CD14-positive monocyte (primary cell): ENCODE measurements around the gene ALG14. TPM values are rescaled to one million over a fixed set of nuclear protein-coding genes. Genes with fewer than 3 reads are reported as not detected.

Experiments
- DNase-seq, 3 donors: peaks; one replicate each; pipeline ENCODE4 v3.0.0-alpha.2; 2011 to 2022
- H2AFZ ChIP-seq: 2 replicates; pipeline ENCODE4 v1.6.0; 2012; ENCODE audit warnings: mild to moderate bottlenecking, low read depth, low read length, inconsistent platforms; ENCODE audit not compliant: insufficient read depth, poor library complexity, severe bottlenecking
- H3K27ac ChIP-seq, 2 donors: 1 replicate in 1 of 2; 2 replicates in 1 of 2; pipeline ENCODE4 v1.5.1; 2012 to 2013; ENCODE audit warnings: low read length in 2 of 2, control low read depth in 1 of 2, inconsistent platforms in 1 of 2, low read depth in 1 of 2, mild to moderate bottlenecking in 1 of 2
- H3K27me3 ChIP-seq, 2 donors: one replicate each; pipeline versions ENCODE4 v1.6.0 to v1.6.1; 2011 to 2013; ENCODE audit warnings: low read length in 2 of 2; ENCODE audit not compliant: control insufficient read depth in 2 of 2, insufficient read depth in 2 of 2
- H3K36me3 ChIP-seq, 2 donors: replicated peaks in 1 of 2; 1 replicate in 1 of 2; 2 replicates in 1 of 2; pipeline versions ENCODE4 v1.5.1 to v1.6.1; 2012 to 2013; ENCODE audit warnings: low read length in 2 of 2, control low read depth in 1 of 2, inconsistent platforms in 1 of 2, mild to moderate bottlenecking in 1 of 2; ENCODE audit not compliant: insufficient read depth in 2 of 2, control insufficient read depth in 1 of 2
- H3K4me1 ChIP-seq, 2 donors: 1 replicate in 1 of 2; 2 replicates in 1 of 2; pipeline versions ENCODE4 v1.5.1 to v1.6.1; 2012 to 2013; ENCODE audit warnings: low read length in 2 of 2, control low read depth in 1 of 2, inconsistent platforms in 1 of 2, mild to moderate bottlenecking in 1 of 2, moderate library complexity in 1 of 2; ENCODE audit not compliant: insufficient read depth in 2 of 2, control insufficient read depth in 1 of 2
- H3K4me2 ChIP-seq: replicated peaks from 2 replicates; pipeline ENCODE3; 2012; ENCODE audit warnings: low read length, moderate library complexity, mild to moderate bottlenecking; ENCODE audit not compliant: poor library complexity, severe bottlenecking; ENCODE audit errors: extremely low read depth
- H3K4me3 ChIP-seq, 3 experiments: fragments of 200-600 bp in 1 of 3; sonication (generic) in 1 of 3; replicated peaks in 1 of 3; 1 replicate in 2 of 3; 2 replicates in 1 of 3; pipeline ENCODE4 v1.5.1; 2011 to 2013; ENCODE audit warnings: low read length in 3 of 3, mild to moderate bottlenecking in 3 of 3, control low read depth in 2 of 3, low read depth in 2 of 3, inconsistent platforms in 1 of 3, moderate library complexity in 1 of 3
- H3K79me2 ChIP-seq: 2 replicates; pipeline ENCODE4 v1.6.0; 2012; ENCODE audit warnings: mild to moderate bottlenecking, control low read depth, inconsistent platforms, low read length, moderate library complexity; ENCODE audit not compliant: insufficient read depth
- H3K9ac ChIP-seq: 2 replicates; pipeline ENCODE4 v1.6.0; 2017; ENCODE audit warnings: low read length, mild to moderate bottlenecking; ENCODE audit not compliant: insufficient read depth, poor library complexity, severe bottlenecking
- H3K9me3 ChIP-seq, 2 donors: replicated peaks in 1 of 2; 1 replicate in 1 of 2; 2 replicates in 1 of 2; pipeline versions ENCODE4 v1.5.1 to v1.6.1; 2012 to 2013; ENCODE audit warnings: low read length in 2 of 2, control low read depth in 1 of 2; ENCODE audit not compliant: control insufficient read depth in 1 of 2, insufficient read depth in 1 of 2
- H4K20me1 ChIP-seq: 2 replicates; pipeline ENCODE4 v1.6.0; 2012; ENCODE audit warnings: mild to moderate bottlenecking, low read length, control low read depth, moderate library complexity; ENCODE audit not compliant: insufficient read depth
- H3K27ac Mint-ChIP-seq, 7 donors: one replicate each; pipeline ENCODE4 v1.8.0; 2020; ENCODE audit warnings: mild to moderate bottlenecking in 7 of 7, mixed read lengths in 7 of 7, moderate library complexity in 6 of 7, inconsistent platforms in 2 of 7
- H3K27me3 Mint-ChIP-seq, 3 donors: one replicate each; pipeline ENCODE4 v1.8.0; 2021 to 2022; ENCODE audit warnings: low read depth in 3 of 3, mild to moderate bottlenecking in 3 of 3, mixed read lengths in 3 of 3, moderate library complexity in 3 of 3, inconsistent platforms in 1 of 3
- H3K36me3 Mint-ChIP-seq, 2 donors: one replicate each; pipeline ENCODE4 v1.8.0; 2020; ENCODE audit warnings: mixed read lengths in 2 of 2, inconsistent platforms in 1 of 2, mild to moderate bottlenecking in 1 of 2
- H3K4me1 Mint-ChIP-seq: one replicate; pipeline ENCODE4 v1.8.0; 2020; ENCODE audit warnings: mild to moderate bottlenecking, mixed read lengths
- H3K4me3 Mint-ChIP-seq, 2 donors: one replicate each; pipeline ENCODE4 v1.8.0; 2020; ENCODE audit warnings: mild to moderate bottlenecking in 2 of 2, mixed read lengths in 2 of 2, moderate library complexity in 1 of 2
- H3K9me3 Mint-ChIP-seq, 7 donors: one replicate each; pipeline ENCODE4 v1.8.0; 2020 to 2022; ENCODE audit warnings: mixed read lengths in 7 of 7, mild to moderate bottlenecking in 6 of 7, moderate library complexity in 6 of 7, inconsistent platforms in 2 of 7
- WGBS: methylation state at CpG from one replicate; pipeline ENCODE4 v1.1.5; 2013; ENCODE audit warnings: missing lambda C conversion rate; ENCODE audit not compliant: insufficient coverage; 5-methylcytosine and 5-hydroxymethylcytosine counted together
- intact Hi-C, 2 donors: fragments of 100-400 bp; cut with micrococcal nuclease; formaldehyde crosslinking; loops; one replicate each; pipeline versions ENCODE4 v1.15.0 to v1.15.1; 2023
- polyA plus RNA-seq, 3 donors: library from polyadenylated mRNA; depleted of rRNA in 1 of 3; unstranded in 2 of 3; stranded (reverse) in 1 of 3; fragments of 300-500 nt in 2 of 3; fragments of >200 nt in 1 of 3; fragmentation: Illumina TruSeq in 2 of 3; gene quantifications; 1 replicate in 2 of 3; 2 replicates in 1 of 3; pipeline ENCODE4 v1.2.3, GENCODE V29; 2012 to 2021
- TF ChIP-seq, protein P1 (sequence below): fragments of 200-600 bp; IDR thresholded peaks from one replicate; pipeline ENCODE4 v1.8.0; 2022; ENCODE audit warnings: antibody characterized with exemption, mild to moderate bottlenecking

Gene ALG14
- polyA plus RNA-seq, 3 donors, result 0.27 to 5.5 (median 4.4) TPM

DNA sequence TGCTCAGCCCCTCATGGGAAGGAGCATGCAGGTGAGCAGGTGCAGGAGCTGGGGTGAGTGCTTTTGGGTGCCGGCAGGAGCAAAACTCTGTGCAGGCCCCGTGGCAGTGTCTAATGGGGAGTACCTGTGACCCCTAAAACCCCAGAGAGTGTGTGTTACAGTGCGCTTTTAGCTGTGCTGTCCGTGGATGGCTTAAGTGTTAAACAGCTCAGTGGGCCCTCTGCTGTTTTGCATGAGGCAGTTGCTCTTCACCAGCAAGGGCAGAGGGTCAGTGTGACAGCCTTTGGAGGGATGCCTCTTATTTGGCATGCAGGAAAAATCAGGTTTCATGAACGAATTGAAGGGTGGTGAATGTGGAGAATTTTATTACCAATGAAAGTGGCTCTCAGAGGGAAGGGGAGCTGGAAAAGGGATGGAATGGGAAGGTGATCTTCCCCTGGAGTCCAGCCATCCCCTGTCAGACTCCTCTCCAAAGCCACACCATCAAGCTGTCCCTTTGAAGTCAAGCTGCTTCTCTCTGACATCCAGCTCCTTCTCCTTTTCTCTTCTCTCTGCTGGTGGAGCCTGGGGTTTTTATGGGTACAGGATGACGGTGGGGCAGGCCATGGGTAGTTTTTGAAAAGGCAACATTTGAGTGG is 17.0 kb upstream of the ALG14 start:
- WGBS, result 90% methylated on average over 5 of the region's 6 CpGs
- Histone ChIP-seq H3K4me2 (no peak overlapping the region), H3K36me3 (no peaks in the 10 kb centered on the region), H3K4me3 (no peak overlapping the region), H3K4me1 (no peaks in the 10 kb centered on the region), H3K9ac (no peak overlapping the region), H4K20me1 (no peaks in the 10 kb centered on the region), H3K27ac (no peak overlapping the region), H3K9me3 (peaks cover 0 to 8% of the 10 kb centered on the region in 2 donors), H2AFZ (no peak overlapping the region), H3K79me2 (no peaks in the 10 kb centered on the region), H3K27me3 (peaks cover 0 to 2% of the 10 kb centered on the region in 2 donors)
- Mint-ChIP-seq H3K4me1 (peaks cover 3% of the 10 kb centered on the region), H3K36me3 (no peaks in the 10 kb centered on the region), H3K27me3 (peaks cover 5 to 24% (median 8%) of the 10 kb centered on the region in 3 donors), H3K27ac (no peak overlapping the region), H3K9me3 (peaks cover 4 to 22% (median 8%) of the 10 kb centered on the region in 7 donors), H3K4me3 (no peak overlapping the region)
- intact Hi-C loops, result no loop called here
- DNase-seq, result no peak
- TF ChIP-seq, protein P1, sequence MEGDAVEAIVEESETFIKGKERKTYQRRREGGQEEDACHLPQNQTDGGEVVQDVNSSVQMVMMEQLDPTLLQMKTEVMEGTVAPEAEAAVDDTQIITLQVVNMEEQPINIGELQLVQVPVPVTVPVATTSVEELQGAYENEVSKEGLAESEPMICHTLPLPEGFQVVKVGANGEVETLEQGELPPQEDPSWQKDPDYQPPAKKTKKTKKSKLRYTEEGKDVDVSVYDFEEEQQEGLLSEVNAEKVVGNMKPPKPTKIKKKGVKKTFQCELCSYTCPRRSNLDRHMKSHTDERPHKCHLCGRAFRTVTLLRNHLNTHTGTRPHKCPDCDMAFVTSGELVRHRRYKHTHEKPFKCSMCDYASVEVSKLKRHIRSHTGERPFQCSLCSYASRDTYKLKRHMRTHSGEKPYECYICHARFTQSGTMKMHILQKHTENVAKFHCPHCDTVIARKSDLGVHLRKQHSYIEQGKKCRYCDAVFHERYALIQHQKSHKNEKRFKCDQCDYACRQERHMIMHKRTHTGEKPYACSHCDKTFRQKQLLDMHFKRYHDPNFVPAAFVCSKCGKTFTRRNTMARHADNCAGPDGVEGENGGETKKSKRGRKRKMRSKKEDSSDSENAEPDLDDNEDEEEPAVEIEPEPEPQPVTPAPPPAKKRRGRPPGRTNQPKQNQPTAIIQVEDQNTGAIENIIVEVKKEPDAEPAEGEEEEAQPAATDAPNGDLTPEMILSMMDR, result no peak

DNA sequence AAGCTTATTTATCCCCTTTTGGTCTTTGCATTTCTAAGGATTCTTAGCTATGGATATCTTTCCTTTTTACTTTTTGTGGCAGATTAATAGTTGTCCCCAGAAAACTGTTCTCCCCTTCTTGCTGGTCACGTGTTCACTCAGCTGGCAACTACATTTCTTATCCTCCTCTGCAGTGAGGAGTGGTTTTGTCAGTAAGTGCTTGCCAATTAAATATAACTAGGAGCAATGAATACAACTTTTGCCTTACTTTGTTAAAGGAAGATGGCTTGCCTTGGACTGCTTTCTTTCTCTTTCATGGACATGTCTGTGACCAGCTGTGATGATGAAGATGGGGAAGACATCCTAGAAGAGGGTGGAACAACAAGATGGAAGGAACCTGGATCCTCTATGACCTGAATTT is 15.6 kb upstream of the ALG14 start:
- Histone ChIP-seq H2AFZ (no peak overlapping the region), H3K79me2 (no peaks in the 10 kb centered on the region), H3K27me3 (peaks cover 1 to 4% of the 10 kb centered on the region in 2 donors), H3K4me3 (no peak overlapping the region), H3K4me2 (no peak overlapping the region), H3K9ac (no peak overlapping the region), H4K20me1 (no peaks in the 10 kb centered on the region), H3K36me3 (no peaks in the 10 kb centered on the region), H3K9me3 (peaks cover 0 to 8% of the 10 kb centered on the region in 2 donors), H3K27ac (no peak overlapping the region), H3K4me1 (no peaks in the 10 kb centered on the region)
- Mint-ChIP-seq H3K9me3 (peaks cover 4 to 22% (median 8%) of the 10 kb centered on the region in 7 donors), H3K36me3 (no peaks in the 10 kb centered on the region), H3K27ac (no peak overlapping the region), H3K27me3 (peaks cover 5 to 29% (median 9%) of the 10 kb centered on the region in 3 donors), H3K4me3 (no peak overlapping the region), H3K4me1 (peaks cover 3% of the 10 kb centered on the region)
- intact Hi-C loops, result no loop called here
- TF ChIP-seq, protein P1, result no peak
- no peak for DNase-seq
- WGBS, result no CpG with 5 or more reads among the region's 1 CpG
